ENCODE measurements around the gene ADARB2. TPM values are rescaled to one million over a fixed set of nuclear protein-coding genes. Genes with fewer than 3 reads are reported as not detected.

Gene ADARB2
- total and polyA plus RNA-seq, 4 donors, result 0.55 to 0.70 (median 0.59) TPM; not detected in 1

DNA sequence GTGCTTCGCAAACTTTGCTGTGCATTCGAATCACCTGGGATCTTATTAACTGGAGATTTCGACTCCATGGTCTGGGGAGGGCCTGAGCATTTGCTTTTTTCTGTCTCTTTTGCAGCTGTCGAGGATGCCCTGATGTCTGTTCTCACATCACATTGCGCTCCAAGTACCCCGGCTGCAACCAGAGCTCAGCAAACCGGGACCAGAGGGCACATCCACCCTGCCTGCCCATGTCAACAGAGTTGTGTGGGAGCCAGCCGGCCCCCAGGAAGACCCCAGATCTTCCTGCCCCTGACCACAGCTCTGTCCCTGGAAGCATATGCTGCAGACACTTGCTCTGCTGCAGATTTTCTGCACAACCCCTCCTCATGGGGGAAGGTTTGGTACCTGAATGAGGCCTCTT lies 180.8 kb downstream of the ADARB2 start (continued):
- TF ChIP-seq EGR1 (IDR thresholded peaks at IDR 0.05; ENCODE audit: low read depth in 2 of 2), result no peak

DNA sequence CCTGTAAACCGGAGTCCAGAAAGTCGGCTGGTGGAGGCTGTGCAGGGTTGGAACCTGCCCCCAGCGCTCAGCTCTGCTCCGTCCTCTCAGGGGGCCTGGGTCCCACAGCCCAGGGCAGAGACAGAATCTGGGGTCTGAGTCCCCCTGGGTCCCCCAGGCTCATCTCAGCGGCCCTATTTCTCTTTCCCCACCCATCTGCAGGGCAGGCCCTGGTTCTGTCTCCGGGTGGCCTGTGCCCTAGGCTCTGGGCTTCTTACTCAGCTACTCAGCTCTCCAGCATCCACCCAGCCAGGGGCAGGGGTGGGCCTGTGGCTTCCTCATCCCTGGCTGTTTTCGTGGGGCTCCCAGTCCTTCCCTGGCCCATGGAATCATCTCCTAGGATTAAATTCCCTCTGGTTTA lies 183.4 kb downstream of the ADARB2 start:
- no peaks in the 10 kb centered on the region for H3K36me3 ChIP-seq (ENCODE audit: control insufficient read depth in 4 of 4, insufficient read depth in 3 of 4, low read depth in 1 of 4, low read length in 3 of 4)
- 83% methylated on average over 7 of the region's 7 CpGs for WGBS
- H3K27ac ChIP-seq (ENCODE audit: low read depth in 1 of 2, low read length in 2 of 2), result no peak overlapping the region
- H3K4me3 ChIP-seq (ENCODE audit: low read depth in 1 of 3, low read length in 3 of 3), result no peak overlapping the region
- H3K9me3 ChIP-seq (ENCODE audit: control insufficient read depth in 4 of 4, low read length in 3 of 4), result no peaks in the 10 kb centered on the region
- no peaks in the 10 kb centered on the region for H3K27me3 ChIP-seq (ENCODE audit: control insufficient read depth in 4 of 4, insufficient read depth in 4 of 4, low read length in 3 of 4)
- DNase-seq (ENCODE audit: low spot score), result no peak
- TF ChIP-seq, protein P1, sequence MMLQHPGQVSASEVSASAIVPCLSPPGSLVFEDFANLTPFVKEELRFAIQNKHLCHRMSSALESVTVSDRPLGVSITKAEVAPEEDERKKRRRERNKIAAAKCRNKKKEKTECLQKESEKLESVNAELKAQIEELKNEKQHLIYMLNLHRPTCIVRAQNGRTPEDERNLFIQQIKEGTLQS (IDR thresholded peaks at IDR 0.05), result no peak
- TF ChIP-seq GABPA (IDR thresholded peaks at IDR 0.05 in 1 of 2, conservative IDR thresholded peaks at IDR 0.05 in 1 of 2), result no peak
- no peak for TF ChIP-seq JUND (IDR thresholded peaks at IDR 0.05)
- TF ChIP-seq, protein P2, sequence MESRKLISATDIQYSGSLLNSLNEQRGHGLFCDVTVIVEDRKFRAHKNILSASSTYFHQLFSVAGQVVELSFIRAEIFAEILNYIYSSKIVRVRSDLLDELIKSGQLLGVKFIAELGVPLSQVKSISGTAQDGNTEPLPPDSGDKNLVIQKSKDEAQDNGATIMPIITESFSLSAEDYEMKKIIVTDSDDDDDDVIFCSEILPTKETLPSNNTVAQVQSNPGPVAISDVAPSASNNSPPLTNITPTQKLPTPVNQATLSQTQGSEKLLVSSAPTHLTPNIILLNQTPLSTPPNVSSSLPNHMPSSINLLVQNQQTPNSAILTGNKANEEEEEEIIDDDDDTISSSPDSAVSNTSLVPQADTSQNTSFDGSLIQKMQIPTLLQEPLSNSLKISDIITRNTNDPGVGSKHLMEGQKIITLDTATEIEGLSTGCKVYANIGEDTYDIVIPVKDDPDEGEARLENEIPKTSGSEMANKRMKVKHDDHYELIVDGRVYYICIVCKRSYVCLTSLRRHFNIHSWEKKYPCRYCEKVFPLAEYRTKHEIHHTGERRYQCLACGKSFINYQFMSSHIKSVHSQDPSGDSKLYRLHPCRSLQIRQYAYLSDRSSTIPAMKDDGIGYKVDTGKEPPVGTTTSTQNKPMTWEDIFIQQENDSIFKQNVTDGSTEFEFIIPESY (IDR thresholded peaks at IDR 0.05), result no peak
- TF ChIP-seq RAD21 (IDR thresholded peaks at IDR 0.05), result no peak
- TF ChIP-seq EGR1 (IDR thresholded peaks at IDR 0.05; ENCODE audit: low read depth in 2 of 2), result no peak
- TF ChIP-seq, protein P3, sequence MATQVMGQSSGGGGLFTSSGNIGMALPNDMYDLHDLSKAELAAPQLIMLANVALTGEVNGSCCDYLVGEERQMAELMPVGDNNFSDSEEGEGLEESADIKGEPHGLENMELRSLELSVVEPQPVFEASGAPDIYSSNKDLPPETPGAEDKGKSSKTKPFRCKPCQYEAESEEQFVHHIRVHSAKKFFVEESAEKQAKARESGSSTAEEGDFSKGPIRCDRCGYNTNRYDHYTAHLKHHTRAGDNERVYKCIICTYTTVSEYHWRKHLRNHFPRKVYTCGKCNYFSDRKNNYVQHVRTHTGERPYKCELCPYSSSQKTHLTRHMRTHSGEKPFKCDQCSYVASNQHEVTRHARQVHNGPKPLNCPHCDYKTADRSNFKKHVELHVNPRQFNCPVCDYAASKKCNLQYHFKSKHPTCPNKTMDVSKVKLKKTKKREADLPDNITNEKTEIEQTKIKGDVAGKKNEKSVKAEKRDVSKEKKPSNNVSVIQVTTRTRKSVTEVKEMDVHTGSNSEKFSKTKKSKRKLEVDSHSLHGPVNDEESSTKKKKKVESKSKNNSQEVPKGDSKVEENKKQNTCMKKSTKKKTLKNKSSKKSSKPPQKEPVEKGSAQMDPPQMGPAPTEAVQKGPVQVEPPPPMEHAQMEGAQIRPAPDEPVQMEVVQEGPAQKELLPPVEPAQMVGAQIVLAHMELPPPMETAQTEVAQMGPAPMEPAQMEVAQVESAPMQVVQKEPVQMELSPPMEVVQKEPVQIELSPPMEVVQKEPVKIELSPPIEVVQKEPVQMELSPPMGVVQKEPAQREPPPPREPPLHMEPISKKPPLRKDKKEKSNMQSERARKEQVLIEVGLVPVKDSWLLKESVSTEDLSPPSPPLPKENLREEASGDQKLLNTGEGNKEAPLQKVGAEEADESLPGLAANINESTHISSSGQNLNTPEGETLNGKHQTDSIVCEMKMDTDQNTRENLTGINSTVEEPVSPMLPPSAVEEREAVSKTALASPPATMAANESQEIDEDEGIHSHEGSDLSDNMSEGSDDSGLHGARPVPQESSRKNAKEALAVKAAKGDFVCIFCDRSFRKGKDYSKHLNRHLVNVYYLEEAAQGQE (IDR thresholded peaks at IDR 0.05), result no peak
- no peak for TF ChIP-seq HNF4G (IDR thresholded peaks at IDR 0.05)
- TF ChIP-seq, protein P4, sequence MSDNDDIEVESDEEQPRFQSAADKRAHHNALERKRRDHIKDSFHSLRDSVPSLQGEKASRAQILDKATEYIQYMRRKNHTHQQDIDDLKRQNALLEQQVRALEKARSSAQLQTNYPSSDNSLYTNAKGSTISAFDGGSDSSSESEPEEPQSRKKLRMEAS (IDR thresholded peaks at IDR 0.05), result no peak
- TF ChIP-seq HNF4A (conservative IDR thresholded peaks at IDR 0.05), result no peak
- TF ChIP-seq FOXA2 (IDR thresholded peaks at IDR 0.05), result no peak
- TF ChIP-seq FOXA1 (IDR thresholded peaks at IDR 0.05), result no peak
- no peak for TF ChIP-seq NR2F2 (IDR thresholded peaks at IDR 0.05)
- TF ChIP-seq SP1 (IDR thresholded peaks at IDR 0.05), result no peak
- no peak overlapping the region for H3K9ac ChIP-seq (ENCODE audit: low read depth in 1 of 2, low read length in 2 of 2)
- no peaks in the 10 kb centered on the region for H3K4me1 ChIP-seq (ENCODE audit: control insufficient read depth in 4 of 4, insufficient read depth in 4 of 4, low read length in 3 of 4)

DNA sequence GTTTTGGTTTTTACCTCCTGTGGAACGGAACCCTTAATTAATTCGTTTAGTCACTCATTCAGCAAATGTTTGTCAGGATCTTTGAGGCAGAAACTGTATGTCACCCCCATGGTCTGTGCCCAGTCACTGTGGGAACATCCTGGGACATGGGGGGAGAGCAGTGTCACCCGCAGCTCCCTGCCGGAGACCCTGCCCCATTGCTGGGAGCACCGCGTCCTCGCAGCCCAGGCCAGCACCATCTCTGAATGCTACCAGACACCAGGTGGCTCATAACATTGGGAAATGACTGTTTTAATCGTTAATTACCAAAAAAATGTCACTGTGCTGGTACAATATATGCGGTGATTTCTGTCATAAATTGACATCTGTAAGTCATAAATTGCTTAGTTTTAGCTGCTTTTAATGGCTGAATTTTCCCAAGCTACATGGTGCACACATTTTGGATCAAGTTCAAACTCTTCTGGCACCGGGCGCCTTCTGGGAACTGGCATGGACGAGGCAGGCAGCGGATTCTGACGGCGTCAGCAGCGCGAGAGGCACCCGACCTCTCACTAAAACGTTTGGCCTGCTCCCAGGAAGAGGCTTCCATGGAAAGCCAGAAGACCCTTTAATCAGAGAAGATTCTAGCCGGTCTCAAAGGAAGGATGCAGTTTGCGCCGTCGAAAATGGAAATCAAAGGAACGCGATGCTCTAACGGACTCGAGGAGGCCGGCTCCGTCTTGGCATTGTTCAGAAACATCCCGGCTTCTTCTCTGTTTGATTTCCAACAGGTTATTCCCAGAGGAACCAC lies 184.2 kb downstream of the ADARB2 start:
- WGBS, result 83% methylated on average over 30 of the region's 30 CpGs
- Histone ChIP-seq H3K9me3 (ENCODE audit: control insufficient read depth in 4 of 4, low read length in 3 of 4) (no peaks in the 10 kb centered on the region), H3K36me3 (ENCODE audit: control insufficient read depth in 4 of 4, insufficient read depth in 3 of 4, low read depth in 1 of 4, low read length in 3 of 4) (no peaks in the 10 kb centered on the region), H3K4me1 (ENCODE audit: control insufficient read depth in 4 of 4, insufficient read depth in 4 of 4, low read length in 3 of 4) (no peaks in the 10 kb centered on the region), H3K27ac (ENCODE audit: low read depth in 1 of 2, low read length in 2 of 2) (no peak overlapping the region), H3K9ac (ENCODE audit: low read depth in 1 of 2, low read length in 2 of 2) (no peak overlapping the region), H3K4me3 (ENCODE audit: low read depth in 1 of 3, low read length in 3 of 3) (no peak overlapping the region), H3K27me3 (ENCODE audit: control insufficient read depth in 4 of 4, insufficient read depth in 4 of 4, low read length in 3 of 4) (no peaks in the 10 kb centered on the region)
- no peak for TF ChIP-seq FOXA1 (IDR thresholded peaks at IDR 0.05)
- no peak for TF ChIP-seq GABPA (IDR thresholded peaks at IDR 0.05 in 1 of 2, conservative IDR thresholded peaks at IDR 0.05 in 1 of 2)
- TF ChIP-seq, protein P3 (IDR thresholded peaks at IDR 0.05), result no peak
- TF ChIP-seq, protein P5, sequence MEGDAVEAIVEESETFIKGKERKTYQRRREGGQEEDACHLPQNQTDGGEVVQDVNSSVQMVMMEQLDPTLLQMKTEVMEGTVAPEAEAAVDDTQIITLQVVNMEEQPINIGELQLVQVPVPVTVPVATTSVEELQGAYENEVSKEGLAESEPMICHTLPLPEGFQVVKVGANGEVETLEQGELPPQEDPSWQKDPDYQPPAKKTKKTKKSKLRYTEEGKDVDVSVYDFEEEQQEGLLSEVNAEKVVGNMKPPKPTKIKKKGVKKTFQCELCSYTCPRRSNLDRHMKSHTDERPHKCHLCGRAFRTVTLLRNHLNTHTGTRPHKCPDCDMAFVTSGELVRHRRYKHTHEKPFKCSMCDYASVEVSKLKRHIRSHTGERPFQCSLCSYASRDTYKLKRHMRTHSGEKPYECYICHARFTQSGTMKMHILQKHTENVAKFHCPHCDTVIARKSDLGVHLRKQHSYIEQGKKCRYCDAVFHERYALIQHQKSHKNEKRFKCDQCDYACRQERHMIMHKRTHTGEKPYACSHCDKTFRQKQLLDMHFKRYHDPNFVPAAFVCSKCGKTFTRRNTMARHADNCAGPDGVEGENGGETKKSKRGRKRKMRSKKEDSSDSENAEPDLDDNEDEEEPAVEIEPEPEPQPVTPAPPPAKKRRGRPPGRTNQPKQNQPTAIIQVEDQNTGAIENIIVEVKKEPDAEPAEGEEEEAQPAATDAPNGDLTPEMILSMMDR (IDR thresholded peaks at IDR 0.05; ENCODE audit: low read depth, low read length, missing input control), result no peak
- TF ChIP-seq, protein P4 (IDR thresholded peaks at IDR 0.05), result no peak
- no peak for TF ChIP-seq TAF1 (conservative IDR thresholded peaks at IDR 0.05)
- no peak for TF ChIP-seq EGR1 (IDR thresholded peaks at IDR 0.05; ENCODE audit: low read depth in 2 of 2)
- DNase-seq (ENCODE audit: low spot score), result no peak
